ENCODE results near the gene NDUFAF8. TPM values are rescaled to one million over a fixed set of nuclear protein-coding genes. Genes with fewer than 3 reads are reported as not detected.

Gene NDUFAF8
- total RNA-seq, 1 experiment from 2014 or later, result 102 TPM

GRCh38 chr17:81202318-81202717 is 36.8 kb upstream of the NDUFAF8 start:
- Histone ChIP-seq H2AFZ (ENCODE audit: low read depth, low read length, poor library complexity, severe bottlenecking) (no peak overlapping the region), H3K4me3 (replicated peaks in 1 of 2; ENCODE audit: low read depth in 1 of 2, low read length in 2 of 2) (no peak overlapping the region), H3K79me2 (ENCODE audit: insufficient read depth, low read length) (no peaks in the 10 kb centered on the region), H3K4me2 (ENCODE audit: low read length) (no peak overlapping the region), H3K27me3 (ENCODE audit: insufficient read depth, low read length) (no peaks in the 10 kb centered on the region), H3K9me3 (ENCODE audit: control insufficient read depth in 1 of 2, insufficient read depth in 1 of 2, low read depth in 1 of 2, low read length in 2 of 2) (no peaks in the 10 kb centered on the region), H3K27ac (ENCODE audit: low read depth, low read length) (no peak overlapping the region), H4K20me1 (ENCODE audit: insufficient read depth) (no peaks in the 10 kb centered on the region), H3K36me3 (ENCODE audit: control insufficient read depth in 1 of 2, insufficient read depth in 2 of 2, low read length in 2 of 2) (peaks cover 0 to 6% of the 10 kb centered on the region in 2 experiments; a peak in 2 of 4 replicates), H3K9me2 (ENCODE audit: insufficient read depth) (no peaks in the 10 kb centered on the region), H3K9ac (ENCODE audit: low read length) (no peak overlapping the region), H3K4me1 (ENCODE audit: control insufficient read depth in 1 of 2, insufficient read depth in 2 of 2, low read length in 2 of 2) (peaks cover 0 to 8% of the 10 kb centered on the region in 2 experiments; a peak in 1 of 4 replicates)
- BruUV-seq (replicated peaks), result no TSS peak
- intact Hi-C loops (cut with micrococcal nuclease), result no loop called here
- POLR2A ChIA-PET, result no interaction called here
- ATAC-seq (no peak), DNase-seq (ENCODE audit: low read depth, low spot score) (no peak)
- RAD21 ChIA-PET (ENCODE audit: low non-redundant PET in 1 of 2, low total read pairs in 2 of 2, uncharacterized antibody in 2 of 2, unreplicated experiment in 2 of 2), result no interaction called here
- CTCF ChIA-PET, result interaction anchor here (2.2 kb wide), 1 partner anchor 21 kb away, joined by 5 read pairs; the partner anchor contains the start of gene CEP131
- no peak for TF ChIP-seq ZFX (IDR thresholded peaks at IDR 0.05)
- no peak for TF ChIP-seq JUND (IDR thresholded peaks at IDR 0.05)
- TF ChIP-seq SIN3A (IDR thresholded peaks at IDR 0.05; ENCODE audit: low read depth), result no peak
- TF ChIP-seq RAD21 (IDR thresholded peaks at IDR 0.05; ENCODE audit: low read depth), result no peak
- TF ChIP-seq ELF1 (IDR thresholded peaks at IDR 0.05; ENCODE audit: borderline replicate concordance, low read depth), result no peak
- TF ChIP-seq POLR2A (IDR thresholded peaks at IDR 0.05; ENCODE audit: borderline replicate concordance, extremely low read depth, insufficient read depth, insufficient read length), result no peak
- TF ChIP-seq, protein P1, sequence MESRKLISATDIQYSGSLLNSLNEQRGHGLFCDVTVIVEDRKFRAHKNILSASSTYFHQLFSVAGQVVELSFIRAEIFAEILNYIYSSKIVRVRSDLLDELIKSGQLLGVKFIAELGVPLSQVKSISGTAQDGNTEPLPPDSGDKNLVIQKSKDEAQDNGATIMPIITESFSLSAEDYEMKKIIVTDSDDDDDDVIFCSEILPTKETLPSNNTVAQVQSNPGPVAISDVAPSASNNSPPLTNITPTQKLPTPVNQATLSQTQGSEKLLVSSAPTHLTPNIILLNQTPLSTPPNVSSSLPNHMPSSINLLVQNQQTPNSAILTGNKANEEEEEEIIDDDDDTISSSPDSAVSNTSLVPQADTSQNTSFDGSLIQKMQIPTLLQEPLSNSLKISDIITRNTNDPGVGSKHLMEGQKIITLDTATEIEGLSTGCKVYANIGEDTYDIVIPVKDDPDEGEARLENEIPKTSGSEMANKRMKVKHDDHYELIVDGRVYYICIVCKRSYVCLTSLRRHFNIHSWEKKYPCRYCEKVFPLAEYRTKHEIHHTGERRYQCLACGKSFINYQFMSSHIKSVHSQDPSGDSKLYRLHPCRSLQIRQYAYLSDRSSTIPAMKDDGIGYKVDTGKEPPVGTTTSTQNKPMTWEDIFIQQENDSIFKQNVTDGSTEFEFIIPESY (IDR thresholded peaks at IDR 0.05; ENCODE audit: extremely low read depth, insufficient replicate concordance, low read length), result no peak
- TF ChIP-seq MAX (IDR thresholded peaks at IDR 0.05), result no peak
- no peak for TF ChIP-seq SRF (IDR thresholded peaks at IDR 0.05; ENCODE audit: low read depth)
- TF ChIP-seq EZH2phosphoT487 (IDR thresholded peaks at IDR 0.05; ENCODE audit: borderline replicate concordance), result no peak
- TF ChIP-seq ZNF274 (IDR thresholded peaks at IDR 0.05; ENCODE audit: low read depth, low read length), result no peak
- TF ChIP-seq SP1 (IDR thresholded peaks at IDR 0.05; ENCODE audit: low read depth), result no peak
- no peak for TF ChIP-seq YY1 (IDR thresholded peaks at IDR 0.05; ENCODE audit: extremely low read depth, insufficient replicate concordance, low read depth, low read length)
- TF ChIP-seq EGR1 (IDR thresholded peaks at IDR 0.05; ENCODE audit: low read depth), result no peak
- TF ChIP-seq ATF3 (IDR thresholded peaks at IDR 0.05), result no peak

All from HCT116 (cell line).